Measurements from ENCODE around the gene SLC6A17. TPM values are rescaled to one million over a fixed set of nuclear protein-coding genes. Genes with fewer than 3 reads are reported as not detected.

SLC6A17 gene
- total and polyA plus RNA-seq, 2 donors (not counting 3 experiments of a cell fraction or from before 2014, with no cell fraction given): 0.03 TPM; not detected in 1

DNA sequence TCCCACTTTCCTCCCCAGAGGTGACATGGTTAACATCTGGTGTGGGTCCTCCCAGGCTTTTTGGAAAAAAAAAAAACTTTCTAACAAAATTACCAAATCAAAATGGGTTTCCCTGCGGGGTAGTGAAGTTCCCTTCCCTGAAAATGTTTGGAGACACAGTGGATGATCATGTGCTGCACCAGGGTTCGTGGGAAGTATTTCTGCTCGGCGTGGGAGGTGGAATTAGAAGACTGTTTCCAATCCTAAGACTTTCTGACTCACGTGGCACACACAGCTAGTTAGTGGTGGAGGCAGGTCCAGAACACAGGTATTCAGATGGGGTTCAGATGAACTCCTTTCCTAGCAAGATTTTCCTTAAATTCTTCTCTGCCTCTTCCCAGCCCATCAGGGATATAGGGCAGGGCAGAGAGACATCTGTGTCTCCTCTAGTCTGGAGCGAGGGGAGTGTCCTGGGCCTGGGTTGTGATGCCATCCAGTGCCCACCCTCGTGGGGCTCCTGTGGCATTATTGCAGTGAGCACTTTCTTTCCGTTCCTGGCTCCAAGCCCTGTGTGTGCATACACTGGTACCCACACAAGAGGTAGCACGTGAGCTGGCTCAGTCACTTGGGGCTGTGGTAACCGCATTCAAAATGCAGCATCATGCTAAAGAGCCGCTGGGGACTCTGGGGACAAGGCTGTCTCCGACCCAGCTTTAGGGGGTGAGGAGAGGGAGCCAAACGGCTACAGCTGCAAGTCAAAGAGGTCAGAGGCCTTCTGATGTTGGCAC lies 87.3 kb downstream of the SLC6A17 start:
- H3K9me3 ChIP-seq (replicated peaks; ENCODE audit: control insufficient read depth, insufficient read depth, low read length): no peaks in the 10 kb centered on the region
- CTCF ChIA-PET: interaction anchor here (1.6 to 3.2 kb wide), 3 partner anchors 24 to 75 kb away, joined by 3 to 22 read pairs (median 20); no protein-coding TSS in a partner anchor
- BruUV-seq (replicated peaks): no TSS peak
- no peaks in the 10 kb centered on the region for H3K9me1 ChIP-seq (replicated peaks; ENCODE audit: control insufficient read depth, extremely low read depth, insufficient read depth, low read length)
- no peak overlapping the region for H2AFZ ChIP-seq (ENCODE audit: low read depth, low read length)
- no peak overlapping the region for H3K4me2 ChIP-seq (ENCODE audit: insufficient read depth, low read length)
- TF ChIP-seq POLR2A (IDR thresholded peaks at IDR 0.05; ENCODE audit: low read depth, low read length) (no peak), POLR2AphosphoS5 (IDR thresholded peaks at IDR 0.05; ENCODE audit: insufficient read depth, low read depth, low read length) (no peak), JUN (IDR thresholded peaks at IDR 0.05; ENCODE audit: borderline replicate concordance, insufficient read depth, insufficient read length, low read depth) (no peak)
- H3K9ac ChIP-seq (replicated peaks; ENCODE audit: extremely low read depth, insufficient read depth, low read length): no peak overlapping the region
- FAIRE-seq (no peak), DNase-seq (ENCODE audit: low read depth, low spot score) (no peak)
- H3K27ac ChIP-seq (ENCODE audit: insufficient read depth, low read depth, low read length): no peak overlapping the region
- no peaks in the 10 kb centered on the region for H3K79me2 ChIP-seq (ENCODE audit: control insufficient read depth, insufficient read depth, low read length)
- no peaks in the 10 kb centered on the region for H4K20me1 ChIP-seq (replicated peaks; ENCODE audit: control insufficient read depth, extremely low read depth, insufficient read depth, low read length)
- H3K4me3 ChIP-seq (replicated peaks in 1 of 3; ENCODE audit: insufficient read depth in 1 of 3, low read depth in 1 of 3, low read length in 3 of 3): no peak overlapping the region
- intact Hi-C loops (cut with micrococcal nuclease) (no loop called here), dilution Hi-C loops (cut with MboI; ENCODE audit: extremely low pct_ligation_motif_present, low sequenced_read_pairs) (no loop called here)
- H3K4me1 ChIP-seq (ENCODE audit: control insufficient read depth, extremely low read depth, insufficient read depth, low read length): peaks cover 42% of the 10 kb centered on the region
- H3K36me3 ChIP-seq (ENCODE audit: control insufficient read depth in 2 of 2, extremely low read depth in 1 of 2, insufficient read depth in 2 of 2, low read length in 2 of 2): peaks cover 0 to 3% of the 10 kb centered on the region in 2 experiments
- no peaks in the 10 kb centered on the region for H3K27me3 ChIP-seq (ENCODE audit: control insufficient read depth in 2 of 2, insufficient read depth in 2 of 2, low read length in 2 of 2)
- POLR2A ChIA-PET: no interaction called here

GRCh38 chr1:110239441-110240430 lies 89.4 kb downstream of the SLC6A17 start:
- Histone ChIP-seq H3K4me3 (replicated peaks in 1 of 3; ENCODE audit: insufficient read depth in 1 of 3, low read depth in 1 of 3, low read length in 3 of 3) (no peak overlapping the region), H2AFZ (ENCODE audit: low read depth, low read length) (peak overlapping the region; percentile 31), H3K4me2 (ENCODE audit: insufficient read depth, low read length) (no peak overlapping the region), H3K36me3 (ENCODE audit: control insufficient read depth in 2 of 2, extremely low read depth in 1 of 2, insufficient read depth in 2 of 2, low read length in 2 of 2) (no peaks in the 10 kb centered on the region), H3K4me1 (ENCODE audit: control insufficient read depth, extremely low read depth, insufficient read depth, low read length) (peaks cover 39% of the 10 kb centered on the region), H3K9me3 (replicated peaks; ENCODE audit: control insufficient read depth, insufficient read depth, low read length) (no peaks in the 10 kb centered on the region), H3K27me3 (ENCODE audit: control insufficient read depth in 2 of 2, insufficient read depth in 2 of 2, low read length in 2 of 2) (no peaks in the 10 kb centered on the region), H3K9me1 (replicated peaks; ENCODE audit: control insufficient read depth, extremely low read depth, insufficient read depth, low read length) (no peaks in the 10 kb centered on the region), H3K79me2 (ENCODE audit: control insufficient read depth, insufficient read depth, low read length) (no peaks in the 10 kb centered on the region), H4K20me1 (replicated peaks; ENCODE audit: control insufficient read depth, extremely low read depth, insufficient read depth, low read length) (no peaks in the 10 kb centered on the region), H3K27ac (ENCODE audit: insufficient read depth, low read depth, low read length) (no peak overlapping the region), H3K9ac (replicated peaks; ENCODE audit: extremely low read depth, insufficient read depth, low read length) (no peak overlapping the region)
- ChIA-PET CTCF (interaction anchor here (1.1 to 3.6 kb wide), 4 partner anchors 28 to 256 kb away, joined by 3 to 21 read pairs (median 8); no protein-coding TSS in a partner anchor), POLR2A (no interaction called here)
- BruUV-seq (replicated peaks): no TSS peak
- no peak for TF ChIP-seq GATA2 (IDR thresholded peaks at IDR 0.05; ENCODE audit: insufficient read depth, insufficient read length, low read depth, low read length)
- TF ChIP-seq EZH2 (IDR thresholded peaks at IDR 0.05; ENCODE audit: borderline replicate concordance, low read depth, low read length, severe bottlenecking): no peak
- TF ChIP-seq POLR2AphosphoS5 (IDR thresholded peaks at IDR 0.05; ENCODE audit: insufficient read depth, low read depth, low read length): no peak
- no peak for TF ChIP-seq JUN (IDR thresholded peaks at IDR 0.05; ENCODE audit: borderline replicate concordance, insufficient read depth, insufficient read length, low read depth)
- no peak for TF ChIP-seq FOS (IDR thresholded peaks at IDR 0.05; ENCODE audit: borderline replicate concordance, insufficient read depth, low read length)
- no peak for TF ChIP-seq POLR2A (IDR thresholded peaks at IDR 0.05; ENCODE audit: low read depth, low read length)
- no peak for TF ChIP-seq MAX (IDR thresholded peaks at IDR 0.05; ENCODE audit: insufficient read depth, insufficient read length)
- TF ChIP-seq, protein P1, sequence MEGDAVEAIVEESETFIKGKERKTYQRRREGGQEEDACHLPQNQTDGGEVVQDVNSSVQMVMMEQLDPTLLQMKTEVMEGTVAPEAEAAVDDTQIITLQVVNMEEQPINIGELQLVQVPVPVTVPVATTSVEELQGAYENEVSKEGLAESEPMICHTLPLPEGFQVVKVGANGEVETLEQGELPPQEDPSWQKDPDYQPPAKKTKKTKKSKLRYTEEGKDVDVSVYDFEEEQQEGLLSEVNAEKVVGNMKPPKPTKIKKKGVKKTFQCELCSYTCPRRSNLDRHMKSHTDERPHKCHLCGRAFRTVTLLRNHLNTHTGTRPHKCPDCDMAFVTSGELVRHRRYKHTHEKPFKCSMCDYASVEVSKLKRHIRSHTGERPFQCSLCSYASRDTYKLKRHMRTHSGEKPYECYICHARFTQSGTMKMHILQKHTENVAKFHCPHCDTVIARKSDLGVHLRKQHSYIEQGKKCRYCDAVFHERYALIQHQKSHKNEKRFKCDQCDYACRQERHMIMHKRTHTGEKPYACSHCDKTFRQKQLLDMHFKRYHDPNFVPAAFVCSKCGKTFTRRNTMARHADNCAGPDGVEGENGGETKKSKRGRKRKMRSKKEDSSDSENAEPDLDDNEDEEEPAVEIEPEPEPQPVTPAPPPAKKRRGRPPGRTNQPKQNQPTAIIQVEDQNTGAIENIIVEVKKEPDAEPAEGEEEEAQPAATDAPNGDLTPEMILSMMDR (IDR thresholded peaks at IDR 0.05; ENCODE audit: extremely low read depth in 1 of 2, insufficient read depth in 1 of 2, low read depth in 1 of 2, low read length in 2 of 2): no peak
- TF ChIP-seq MYC (IDR thresholded peaks at IDR 0.05; ENCODE audit: low read depth, low read length): no peak
- FAIRE-seq: peak; percentile 46
- intact Hi-C loops (cut with micrococcal nuclease): no loop called here
- dilution Hi-C loops (cut with MboI; ENCODE audit: extremely low pct_ligation_motif_present, low sequenced_read_pairs): no loop called here
- peak; percentile 23 for DNase-seq (ENCODE audit: low read depth, low spot score)
